ENCODE measurements around the gene MRC2.
A peak's percentile ranks its signal among the peaks of the same experiment; 100 is the strongest.
"Not testable (repeated sequence)": the region's sequence is repeated elsewhere in the genome, so short reads cannot be mapped to it uniquely, and the experiment has no call there.

Gene MRC2

GRCh38 chr17:62599964-62600657, 27.4 kb upstream of the MRC2 start:
- H3K27me3 Mint-ChIP-seq: no peaks in the 10 kb centered on the region
- DNase-seq (no peak), ATAC-seq (replicated peaks) (no peak)
- no peak overlapping the region for H3K4me3 Mint-ChIP-seq
- peaks cover 0 to 3% of the 10 kb centered on the region in 2 donors for H3K4me1 Mint-ChIP-seq (ENCODE audit: low read depth in 2 of 2)
- H3K36me3 Mint-ChIP-seq (ENCODE audit: insufficient read depth): peaks cover 79% of the 10 kb centered on the region
- no peaks in the 10 kb centered on the region for H3K9me3 Mint-ChIP-seq
- H3K27ac Mint-ChIP-seq: peak overlapping the region; percentile 81 to 84

- no peak overlapping the region for H3K4me3 Mint-ChIP-seq
- H3K27ac Mint-ChIP-seq: no peak overlapping the region
- peaks cover 77% of the 10 kb centered on the region for H3K36me3 Mint-ChIP-seq (ENCODE audit: insufficient read depth)
- no peaks in the 10 kb centered on the region for H3K9me3 Mint-ChIP-seq
- ATAC-seq (replicated peaks) (no peak), DNase-seq (no peak)
- H3K4me1 Mint-ChIP-seq (ENCODE audit: low read depth in 2 of 2): peaks cover 0 to 3% of the 10 kb centered on the region in 2 donors
- H3K27me3 Mint-ChIP-seq: no peaks in the 10 kb centered on the region
These were observed 26.7 kb upstream of the MRC2 start for GRCh38 chr17:62600805-62601204.

- Mint-ChIP-seq H3K27me3 (no peaks in the 10 kb centered on the region), H3K4me3 (no peak overlapping the region), H3K4me1 (ENCODE audit: low read depth in 2 of 2) (peaks cover 0 to 3% of the 10 kb centered on the region in 2 donors), H3K9me3 (no peaks in the 10 kb centered on the region), H3K27ac (peak overlapping the region in 1 of 2 donors; percentile 21), H3K36me3 (ENCODE audit: insufficient read depth) (peaks cover 77% of the 10 kb centered on the region)
- ATAC-seq (replicated peaks) (no peak), DNase-seq (no peak)
These were observed 26.0 kb upstream of the MRC2 start for GRCh38 chr17:62601471-62601870.

GRCh38 chr17:62603783-62604182, 23.7 kb upstream of the MRC2 start:
- DNase-seq; H3K27me3 Mint-ChIP-seq; H3K4me1 Mint-ChIP-seq (ENCODE audit: low read depth in 2 of 2); H3K9me3 Mint-ChIP-seq; ATAC-seq (replicated peaks); H3K4me3 Mint-ChIP-seq: not testable (repeated sequence)
- Mint-ChIP-seq H3K27ac (peak overlapping the region in 1 of 2 donors; percentile 65), H3K36me3 (ENCODE audit: insufficient read depth) (peaks cover 77% of the 10 kb centered on the region)

- H3K9me3 Mint-ChIP-seq: no peaks in the 10 kb centered on the region
- H3K4me3 Mint-ChIP-seq: no peak overlapping the region
- no peaks in the 10 kb centered on the region for H3K27me3 Mint-ChIP-seq
- peaks cover 5 to 6% of the 10 kb centered on the region in 2 donors for H3K4me1 Mint-ChIP-seq (ENCODE audit: low read depth in 2 of 2)
- DNase-seq (no peak), ATAC-seq (replicated peaks) (no peak)
- no peak overlapping the region for H3K27ac Mint-ChIP-seq
- peaks cover 63% of the 10 kb centered on the region for H3K36me3 Mint-ChIP-seq (ENCODE audit: insufficient read depth)
These were observed 21.9 kb upstream of the MRC2 start for GRCh38 chr17:62605588-62605987.

GRCh38 chr17:62611292-62611691, 16.2 kb upstream of the MRC2 start:
- Mint-ChIP-seq H3K36me3 (ENCODE audit: insufficient read depth) (peaks cover 64% of the 10 kb centered on the region), H3K27me3 (no peaks in the 10 kb centered on the region), H3K9me3 (no peaks in the 10 kb centered on the region), H3K4me3 (peak overlapping the region; percentile 0 to 62), H3K4me1 (ENCODE audit: low read depth in 2 of 2) (peaks cover 13 to 14% of the 10 kb centered on the region in 2 donors), H3K27ac (peak overlapping the region; percentile 36 to 79)
- DNase-seq: no peak
- peak; percentile 87 for ATAC-seq (replicated peaks)

GRCh38 chr17:62611728-62612127, 15.7 kb upstream of the MRC2 start:
- peak; percentile 77 for ATAC-seq (replicated peaks)
- H3K4me1 Mint-ChIP-seq (ENCODE audit: low read depth in 2 of 2): peaks cover 13 to 14% of the 10 kb centered on the region in 2 donors
- H3K4me3 Mint-ChIP-seq: peak overlapping the region; percentile 0 to 62
- peaks cover 62% of the 10 kb centered on the region for H3K36me3 Mint-ChIP-seq (ENCODE audit: insufficient read depth)
- peak overlapping the region; percentile 36 to 79 for H3K27ac Mint-ChIP-seq
- no peak for DNase-seq
- H3K9me3 Mint-ChIP-seq: no peaks in the 10 kb centered on the region
- no peaks in the 10 kb centered on the region for H3K27me3 Mint-ChIP-seq

GRCh38 chr17:62612289-62612688, 15.2 kb upstream of the MRC2 start:
- Mint-ChIP-seq H3K4me3 (peak overlapping the region in 1 of 2 donors; percentile 34), H3K27ac (peak overlapping the region; percentile 36 to 79), H3K4me1 (ENCODE audit: low read depth in 2 of 2) (peaks cover 13 to 14% of the 10 kb centered on the region in 2 donors), H3K36me3 (ENCODE audit: insufficient read depth) (peaks cover 62% of the 10 kb centered on the region)
- not testable (repeated sequence) for H3K9me3 Mint-ChIP-seq; H3K27me3 Mint-ChIP-seq; ATAC-seq (replicated peaks); DNase-seq

GRCh38 chr17:62613095-62613494, 14.4 kb upstream of the MRC2 start:
- Mint-ChIP-seq H3K36me3 (ENCODE audit: insufficient read depth) (peaks cover 57% of the 10 kb centered on the region), H3K4me1 (ENCODE audit: low read depth in 2 of 2) (peaks cover 13% of the 10 kb centered on the region in 2 donors)
- H3K9me3 Mint-ChIP-seq; ATAC-seq (replicated peaks); H3K27me3 Mint-ChIP-seq; H3K4me3 Mint-ChIP-seq; DNase-seq; H3K27ac Mint-ChIP-seq: not testable (repeated sequence)

- no peaks in the 10 kb centered on the region for H3K9me3 Mint-ChIP-seq
- DNase-seq (no peak), ATAC-seq (replicated peaks) (no peak)
- H3K36me3 Mint-ChIP-seq (ENCODE audit: insufficient read depth): peaks cover 52% of the 10 kb centered on the region
- peaks cover 13% of the 10 kb centered on the region in 2 donors for H3K4me1 Mint-ChIP-seq (ENCODE audit: low read depth in 2 of 2)
- H3K27me3 Mint-ChIP-seq: no peaks in the 10 kb centered on the region
- H3K4me3 Mint-ChIP-seq: no peak overlapping the region
- peak overlapping the region in 1 of 2 donors; percentile 26 for H3K27ac Mint-ChIP-seq
These were observed 13.3 kb upstream of the MRC2 start for GRCh38 chr17:62614142-62614541.

- Mint-ChIP-seq H3K27me3 (no peaks in the 10 kb centered on the region), H3K36me3 (ENCODE audit: insufficient read depth) (peaks cover 51% of the 10 kb centered on the region), H3K27ac (peak overlapping the region in 1 of 2 donors; percentile 69), H3K4me3 (no peak overlapping the region), H3K4me1 (ENCODE audit: low read depth in 2 of 2) (peaks cover 8 to 9% of the 10 kb centered on the region in 2 donors), H3K9me3 (no peaks in the 10 kb centered on the region)
- no peak for DNase-seq
- ATAC-seq (replicated peaks): no peak
These were observed 12.0 kb upstream of the MRC2 start for GRCh38 chr17:62615503-62615902.

- DNase-seq: no peak
- H3K4me1 Mint-ChIP-seq (ENCODE audit: low read depth in 2 of 2): peaks cover 0 to under 1% of the 10 kb centered on the region in 2 donors
- peak overlapping the region; percentile 73 to 74 for H3K27ac Mint-ChIP-seq
- peaks cover 42% of the 10 kb centered on the region for H3K36me3 Mint-ChIP-seq (ENCODE audit: insufficient read depth)
- no peaks in the 10 kb centered on the region for H3K27me3 Mint-ChIP-seq
- no peak for ATAC-seq (replicated peaks)
- no peaks in the 10 kb centered on the region for H3K9me3 Mint-ChIP-seq
- H3K4me3 Mint-ChIP-seq: no peak overlapping the region
These were observed 10.2 kb upstream of the MRC2 start for GRCh38 chr17:62616993-62617893.

- Mint-ChIP-seq H3K27ac (no peak overlapping the region), H3K4me3 (no peak overlapping the region), H3K9me3 (no peaks in the 10 kb centered on the region), H3K36me3 (ENCODE audit: insufficient read depth) (peaks cover 42% of the 10 kb centered on the region), H3K4me1 (ENCODE audit: low read depth in 2 of 2) (no peaks in the 10 kb centered on the region), H3K27me3 (no peaks in the 10 kb centered on the region)
- ATAC-seq (replicated peaks) (no peak), DNase-seq (no peak)
These were observed 9.5 kb upstream of the MRC2 start for GRCh38 chr17:62617894-62618472.
